Measurements from ENCODE around the gene FLRT1. TPM values are rescaled to one million over a fixed set of nuclear protein-coding genes. Genes with fewer than 3 reads are reported as not detected.

The FLRT1 gene
- total RNA-seq, 1 donor from 2014 or later: not detected

DNA sequence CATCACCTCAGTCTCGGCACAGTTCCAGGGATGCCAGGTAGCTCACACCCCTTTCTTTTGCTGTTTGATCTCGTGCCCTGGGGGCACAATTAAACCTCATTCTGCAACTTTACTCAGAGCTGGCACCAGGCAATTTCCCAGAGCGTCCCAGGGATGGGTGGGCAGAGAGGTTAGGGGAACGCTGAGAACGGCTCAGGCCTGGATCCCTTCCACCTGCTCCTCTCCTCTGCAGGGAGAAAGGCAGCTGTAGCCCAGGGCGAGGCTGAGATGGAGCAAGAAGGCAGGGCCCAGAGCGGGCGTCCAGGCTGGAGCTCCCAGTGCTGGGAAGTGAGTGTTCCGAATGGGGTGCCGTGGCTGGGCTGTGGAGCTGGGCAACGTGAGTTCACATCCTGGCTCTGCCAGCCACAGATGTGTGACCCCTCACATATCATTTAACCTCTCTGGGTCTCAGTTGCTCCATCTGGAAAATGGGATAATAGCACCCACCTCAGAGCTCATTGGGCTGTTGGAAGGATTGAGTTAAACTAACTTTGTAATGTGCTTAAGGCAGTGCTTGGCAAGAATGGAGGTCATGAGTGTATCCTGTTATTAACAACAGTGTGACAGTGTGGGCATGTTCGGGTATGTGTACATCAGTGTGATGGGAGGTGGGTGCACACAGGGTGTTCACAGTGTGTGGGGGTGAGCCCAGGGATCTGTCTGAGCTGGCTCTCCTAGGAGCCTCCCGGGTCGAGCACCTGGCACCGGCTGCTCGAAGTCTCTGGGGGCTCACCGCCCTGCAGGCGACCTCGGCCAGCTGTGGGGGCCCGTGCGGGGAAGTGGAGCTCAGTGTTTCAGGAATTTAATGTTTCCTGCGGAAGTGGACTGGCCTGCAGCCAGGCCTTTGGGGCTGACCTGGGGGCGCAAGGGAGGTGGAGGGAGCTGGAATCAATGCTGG is 34.0 kb upstream of the FLRT1 start:
- H3K27me3 Mint-ChIP-seq (ENCODE audit: unreplicated experiment): peaks cover 12% of the 10 kb centered on the region
- H3K36me3 Mint-ChIP-seq (ENCODE audit: low read depth, unreplicated experiment): peaks cover 3% of the 10 kb centered on the region
- H3K27ac Mint-ChIP-seq (ENCODE audit: unreplicated experiment): no peak overlapping the region
- H3K4me3 Mint-ChIP-seq (ENCODE audit: unreplicated experiment): no peak overlapping the region
- peak; percentile 40 for DNase-seq (ENCODE audit: low spot score)
- H3K9me3 Mint-ChIP-seq (ENCODE audit: unreplicated experiment): no peaks in the 10 kb centered on the region
- TF ChIP-seq, protein P1, sequence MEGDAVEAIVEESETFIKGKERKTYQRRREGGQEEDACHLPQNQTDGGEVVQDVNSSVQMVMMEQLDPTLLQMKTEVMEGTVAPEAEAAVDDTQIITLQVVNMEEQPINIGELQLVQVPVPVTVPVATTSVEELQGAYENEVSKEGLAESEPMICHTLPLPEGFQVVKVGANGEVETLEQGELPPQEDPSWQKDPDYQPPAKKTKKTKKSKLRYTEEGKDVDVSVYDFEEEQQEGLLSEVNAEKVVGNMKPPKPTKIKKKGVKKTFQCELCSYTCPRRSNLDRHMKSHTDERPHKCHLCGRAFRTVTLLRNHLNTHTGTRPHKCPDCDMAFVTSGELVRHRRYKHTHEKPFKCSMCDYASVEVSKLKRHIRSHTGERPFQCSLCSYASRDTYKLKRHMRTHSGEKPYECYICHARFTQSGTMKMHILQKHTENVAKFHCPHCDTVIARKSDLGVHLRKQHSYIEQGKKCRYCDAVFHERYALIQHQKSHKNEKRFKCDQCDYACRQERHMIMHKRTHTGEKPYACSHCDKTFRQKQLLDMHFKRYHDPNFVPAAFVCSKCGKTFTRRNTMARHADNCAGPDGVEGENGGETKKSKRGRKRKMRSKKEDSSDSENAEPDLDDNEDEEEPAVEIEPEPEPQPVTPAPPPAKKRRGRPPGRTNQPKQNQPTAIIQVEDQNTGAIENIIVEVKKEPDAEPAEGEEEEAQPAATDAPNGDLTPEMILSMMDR (IDR thresholded peaks at IDR 0.05; ENCODE audit: unreplicated experiment): no peak
- H3K4me1 Mint-ChIP-seq (ENCODE audit: unreplicated experiment): peaks cover 7% of the 10 kb centered on the region

DNA sequence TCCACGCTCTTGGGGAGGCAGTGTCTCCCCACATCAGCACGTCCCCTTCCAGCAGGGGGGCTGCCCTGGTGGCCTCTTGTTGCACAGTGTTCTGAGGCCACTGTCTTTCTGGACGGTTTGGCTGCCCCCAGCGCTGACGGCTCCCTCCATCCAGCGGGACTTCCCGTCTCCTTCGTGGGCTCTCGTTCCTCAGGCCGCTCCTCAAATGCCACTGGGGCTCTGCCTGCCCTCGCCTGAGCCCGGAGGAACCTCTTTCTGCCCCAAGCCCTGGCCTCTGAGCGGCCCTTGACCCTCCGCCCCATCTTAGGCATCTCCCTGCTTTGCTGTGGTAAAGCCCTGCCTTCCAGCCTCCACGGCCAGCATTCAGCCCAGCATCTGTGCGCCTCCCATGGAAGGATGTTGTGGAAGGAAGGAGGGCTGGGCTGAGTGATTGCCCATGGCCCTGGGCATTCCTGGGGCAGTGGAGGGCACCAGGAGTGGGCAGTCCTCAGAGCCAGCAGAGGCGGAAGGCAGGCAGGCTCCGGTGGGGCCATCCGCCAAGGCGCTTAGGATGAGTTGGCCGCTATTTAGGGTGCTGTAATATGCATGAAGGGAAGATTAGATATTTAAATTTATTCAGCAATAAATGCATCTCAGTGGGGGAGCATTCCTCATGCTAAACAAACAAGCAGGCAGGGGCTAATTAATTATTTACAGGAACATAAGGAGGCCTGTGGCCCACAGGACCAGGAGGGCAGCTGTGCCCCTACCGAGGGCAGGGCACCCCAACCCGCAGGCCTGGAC is 31.7 kb upstream of the FLRT1 start:
- no peak for DNase-seq (ENCODE audit: low spot score)
- Mint-ChIP-seq H3K4me1 (ENCODE audit: unreplicated experiment) (peaks cover 8% of the 10 kb centered on the region), H3K36me3 (ENCODE audit: low read depth, unreplicated experiment) (no peaks in the 10 kb centered on the region), H3K27me3 (ENCODE audit: unreplicated experiment) (peaks cover 25% of the 10 kb centered on the region), H3K27ac (ENCODE audit: unreplicated experiment) (no peak overlapping the region), H3K9me3 (ENCODE audit: unreplicated experiment) (no peaks in the 10 kb centered on the region), H3K4me3 (ENCODE audit: unreplicated experiment) (no peak overlapping the region)
- TF ChIP-seq, protein P1 (IDR thresholded peaks at IDR 0.05; ENCODE audit: unreplicated experiment): no peak

DNA sequence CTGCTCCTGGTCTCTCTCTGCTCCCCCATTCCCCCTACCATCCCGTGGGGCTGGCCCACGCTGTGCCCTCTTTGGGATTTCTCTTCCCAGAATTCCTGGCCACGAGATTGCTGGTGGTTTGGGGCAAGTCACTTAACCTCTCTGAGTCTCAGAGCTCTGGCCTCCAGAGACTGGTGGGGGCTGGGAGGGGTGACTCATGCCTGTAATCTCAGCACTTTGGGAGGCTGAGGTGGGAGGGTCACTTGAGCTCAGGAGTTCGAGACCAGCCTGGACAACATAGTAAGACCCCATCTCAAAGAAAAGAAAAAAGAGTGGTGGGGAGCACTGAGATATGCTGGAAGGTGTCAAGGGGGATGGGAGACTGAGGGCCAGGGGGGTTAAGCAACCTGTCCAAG is 31.1 kb upstream of the FLRT1 start:
- Mint-ChIP-seq H3K27ac (ENCODE audit: unreplicated experiment) (no peak overlapping the region), H3K36me3 (ENCODE audit: low read depth, unreplicated experiment) (no peaks in the 10 kb centered on the region), H3K9me3 (ENCODE audit: unreplicated experiment) (no peaks in the 10 kb centered on the region), H3K4me1 (ENCODE audit: unreplicated experiment) (peaks cover 8% of the 10 kb centered on the region), H3K27me3 (ENCODE audit: unreplicated experiment) (peaks cover 25% of the 10 kb centered on the region), H3K4me3 (ENCODE audit: unreplicated experiment) (no peak overlapping the region)
- DNase-seq (ENCODE audit: low spot score): no peak
- TF ChIP-seq, protein P1 (IDR thresholded peaks at IDR 0.05; ENCODE audit: unreplicated experiment): no peak

DNA sequence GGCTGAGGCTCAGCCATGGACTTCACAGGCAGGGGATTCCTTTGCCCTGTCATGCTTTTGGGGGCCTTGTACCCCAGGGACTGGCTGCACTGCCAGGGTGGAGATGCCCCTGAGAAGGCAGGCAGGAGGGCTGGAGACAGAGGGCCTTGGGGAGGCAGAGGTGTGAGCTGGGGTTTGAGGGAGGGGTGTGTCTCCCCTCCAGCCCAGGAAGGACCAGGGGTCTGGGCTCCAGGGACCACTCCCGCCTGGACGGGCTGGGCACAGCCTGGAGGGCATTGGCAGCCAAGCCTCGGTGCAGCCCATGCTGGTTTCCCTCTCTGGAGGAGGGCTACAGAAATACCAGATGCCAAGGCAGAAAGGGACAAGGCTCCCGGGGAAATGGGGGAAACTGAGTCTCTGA is 30.0 kb upstream of the FLRT1 start:
- no peak overlapping the region for H3K27ac Mint-ChIP-seq (ENCODE audit: unreplicated experiment)

More for the DNA sequence above, 30.0 kb upstream of the FLRT1 start:
- TF ChIP-seq, protein P1 (IDR thresholded peaks at IDR 0.05; ENCODE audit: unreplicated experiment): no peak
- Mint-ChIP-seq H3K27me3 (ENCODE audit: unreplicated experiment) (peaks cover 29% of the 10 kb centered on the region), H3K36me3 (ENCODE audit: low read depth, unreplicated experiment) (no peaks in the 10 kb centered on the region), H3K4me1 (ENCODE audit: unreplicated experiment) (peaks cover 8% of the 10 kb centered on the region), H3K4me3 (ENCODE audit: unreplicated experiment) (no peak overlapping the region), H3K9me3 (ENCODE audit: unreplicated experiment) (no peaks in the 10 kb centered on the region)
- DNase-seq (ENCODE audit: low spot score): no peak
